IMR-90 (cell line): ENCODE results near the gene PEX11A. TPM values are rescaled to one million over a fixed set of nuclear protein-coding genes. Genes with fewer than 3 reads are reported as not detected.

Experiments
- ATAC-seq: fragments of 200-7000 bp; cut with Tn5 transposase; 2 replicates; pipeline ENCODE4 v1.9.1; 2020; ENCODE audit warnings: low read depth, mild to moderate bottlenecking, moderate library complexity
- BruUV-seq: library from RNA; stranded (reverse); fragments of 400-500 nt; replicated peaks from 2 replicates; lab custom pipeline; 2021; lab: Mats Ljungman, UMichigan
- CTCF ChIA-PET: fragments of 300-600 bp; formaldehyde crosslinking; extraction: SDS; loops from one replicate; lab custom pipeline; 2021; ENCODE audit warnings: antibody characterized with exemption; lab: Yijun Ruan, JAX
- POLR2A ChIA-PET: fragments of 300-600 bp; sonication (Branson Sonifier 250); formaldehyde crosslinking; loops from one replicate; lab custom pipeline; 2022; ENCODE audit warnings: antibody characterized with exemption; ENCODE audit not compliant: unreplicated experiment; lab: Charles Lee
- DNase-seq: peaks from one replicate; pipeline ENCODE4 v3.0.0; 2013
- H2AFZ ChIP-seq: replicated peaks from 2 replicates; pipeline ENCODE3; 2013; ENCODE audit warnings: low read length, mild to moderate bottlenecking; ENCODE audit not compliant: poor library complexity
- H2AK5ac ChIP-seq: 2 replicates; pipeline ENCODE4 v1.6.1; 2013; ENCODE audit warnings: low read depth, low read length, inconsistent platforms
- H2AK9ac ChIP-seq: replicated peaks from 2 replicates; pipeline ENCODE3; 2013; ENCODE audit warnings: mild to moderate bottlenecking, low read depth, low read length, moderate library complexity; ENCODE audit not compliant: poor library complexity
- H2BK120ac ChIP-seq: 2 replicates; pipeline ENCODE4 v1.6.1; 2013; ENCODE audit warnings: low read depth, low read length, inconsistent platforms
- H2BK15ac ChIP-seq: 3 replicates; pipeline ENCODE4 v1.6.1; 2013; ENCODE audit warnings: low read depth, low read length, inconsistent platforms
- H2BK20ac ChIP-seq: 2 replicates; pipeline ENCODE4 v1.6.1; 2013; ENCODE audit warnings: low read depth, mild to moderate bottlenecking, inconsistent platforms, low read length, moderate library complexity
- H2BK5ac ChIP-seq: 2 replicates; pipeline ENCODE4 v1.6.1; 2013; ENCODE audit warnings: mild to moderate bottlenecking, low read depth, low read length, inconsistent platforms; ENCODE audit not compliant: poor library complexity, severe bottlenecking
- H3K14ac ChIP-seq: replicated peaks from 2 replicates; pipeline ENCODE4 v1.6.1; 2013; ENCODE audit warnings: low read depth, low read length, inconsistent platforms
- H3K18ac ChIP-seq: 2 replicates; pipeline ENCODE4 v1.6.1; 2013; ENCODE audit warnings: low read depth, low read length, control low read depth
- H3K23ac ChIP-seq: 2 replicates; pipeline ENCODE4 v1.6.1; 2013; ENCODE audit warnings: low read depth, low read length, inconsistent platforms
- H3K27ac ChIP-seq: 2 replicates; pipeline ENCODE4 v1.5.1; 2013; ENCODE audit warnings: mild to moderate bottlenecking, control low read depth, low read length; ENCODE audit not compliant: insufficient read depth
- H3K27me3 ChIP-seq: 2 replicates; pipeline ENCODE4 v1.6.1; 2013; ENCODE audit warnings: low read length; ENCODE audit not compliant: control insufficient read depth, insufficient read depth
- H3K36me3 ChIP-seq: 2 replicates; pipeline ENCODE4 v1.6.1; 2013; ENCODE audit warnings: low read length, mixed read lengths; ENCODE audit not compliant: control insufficient read depth, insufficient read depth
- H3K4ac ChIP-seq: 2 replicates; pipeline ENCODE4 v1.6.1; 2013; ENCODE audit warnings: low read depth, low read length, inconsistent platforms
- H3K4me1 ChIP-seq: 2 replicates; pipeline ENCODE4 v1.6.1; 2013; ENCODE audit warnings: low read length, mixed read lengths; ENCODE audit not compliant: control insufficient read depth, insufficient read depth
- H3K4me2 ChIP-seq: 2 replicates; pipeline ENCODE4 v1.6.1; 2013; ENCODE audit warnings: low read depth, mild to moderate bottlenecking, control low read depth, low read length, moderate library complexity
- H3K4me3 ChIP-seq: 2 replicates; pipeline ENCODE4 v1.5.1; 2013; ENCODE audit warnings: low read depth, mild to moderate bottlenecking, control low read depth, low read length, moderate library complexity; ENCODE audit not compliant: insufficient read depth
- H3K56ac ChIP-seq: 2 replicates; pipeline ENCODE4 v1.6.1; 2013; ENCODE audit warnings: low read length, inconsistent platforms; ENCODE audit not compliant: insufficient read depth; ENCODE audit errors: extremely low read depth
- H3K79me1 ChIP-seq, 2 experiments: 2 replicates each; pipeline ENCODE4 v1.6.1; 2013; ENCODE audit warnings: low read length in 2 of 2, inconsistent platforms in 1 of 2, low read depth in 1 of 2
- H3K9ac ChIP-seq: 2 replicates; pipeline ENCODE4 v1.6.1; 2013; ENCODE audit warnings: low read depth, low read length, control low read depth
- H3K9me1 ChIP-seq: 2 replicates; pipeline ENCODE4 v1.6.1; 2013; ENCODE audit warnings: low read length, inconsistent platforms; ENCODE audit not compliant: insufficient read depth
- H3K9me3 ChIP-seq: 2 replicates; pipeline ENCODE4 v1.6.1; 2013; ENCODE audit warnings: low read length; ENCODE audit not compliant: control insufficient read depth, insufficient read depth
- H4K20me1 ChIP-seq: 2 replicates; pipeline ENCODE4 v1.6.1; 2013; ENCODE audit warnings: low read length, inconsistent platforms; ENCODE audit not compliant: insufficient read depth
- H4K5ac ChIP-seq: 2 replicates; pipeline ENCODE4 v1.6.1; 2013; ENCODE audit warnings: mild to moderate bottlenecking, low read depth, low read length, control low read depth
- H4K8ac ChIP-seq, 2 experiments: 2 replicates each; pipeline ENCODE4 v1.6.1; 2013; ENCODE audit warnings: low read depth in 2 of 2, low read length in 2 of 2, control low read depth in 1 of 2, inconsistent platforms in 1 of 2
- H4K91ac ChIP-seq: 2 replicates; pipeline ENCODE4 v1.6.1; 2013; ENCODE audit warnings: low read depth, low read length, inconsistent platforms; ENCODE audit not compliant: insufficient read depth
- CTCF ChIP-seq: conservative IDR thresholded peaks from 2 replicates; pipeline ENCODE4 v1.5.1; 2012; ENCODE audit warnings: mild to moderate bottlenecking, low read depth, low read length, improper control_type of control experiment
- FOS ChIP-seq: fragments of 150-350 bp; IDR thresholded peaks from 2 replicates; pipeline ENCODE4 v1.6.1; 2016; ENCODE audit warnings: low read depth, low read length
- MAFK ChIP-seq: IDR thresholded peaks from 2 replicates; pipeline ENCODE4 v1.6.1; 2012; ENCODE audit warnings: low read depth, low read length, improper control_type of control experiment
- MAZ ChIP-seq: IDR thresholded peaks from 2 replicates; pipeline ENCODE4 v1.6.1; 2012; ENCODE audit warnings: low read depth, mild to moderate bottlenecking, low read length, improper control_type of control experiment, moderate library complexity, borderline replicate concordance
- POLR2A ChIP-seq: IDR thresholded peaks from 2 replicates; pipeline ENCODE4 v1.6.1; 2012; ENCODE audit warnings: mild to moderate bottlenecking, low read depth, low read length
- RAD21 ChIP-seq: IDR thresholded peaks from 2 replicates; pipeline ENCODE4 v1.6.1; 2012; ENCODE audit warnings: low read length, improper control_type of control experiment
- RFX5 ChIP-seq: IDR thresholded peaks from 2 replicates; pipeline ENCODE4 v1.8.0; 2012; ENCODE audit warnings: low read depth, mild to moderate bottlenecking, low read length, moderate library complexity
- WGBS, 2 experiments: methylation state at CpG; one replicate each; pipeline versions ENCODE4 v1.1.5 to v1.1.7; 2013; ENCODE audit warnings: missing lambda C conversion rate in 2 of 2; ENCODE audit not compliant: insufficient read length in 1 of 2; ENCODE audit errors: extremely low coverage in 2 of 2; 5-methylcytosine and 5-hydroxymethylcytosine counted together
- dilution Hi-C: fragments of 300-500 bp; cut with HindIII; formaldehyde crosslinking; loops from one replicate; pipeline ENCODE4 v1.14.3; 2018; ENCODE audit warnings: low sequenced_read_pairs; ENCODE audit not compliant: unreplicated experiment
- in situ Hi-C: fragments of 300-500 bp; cut with MboI; formaldehyde crosslinking; loops from 3 replicates; pipeline ENCODE4 v1.14.3; 2019; ENCODE audit warnings: low sequenced_read_pairs, inconsistent platforms, mixed read lengths
- intact Hi-C: fragments of 100-400 bp; cut with micrococcal nuclease; formaldehyde crosslinking; loops from 2 replicates; pipeline ENCODE4 v1.10.0; 2022
- polyA plus RNA-seq, 3 experiments: library from polyadenylated mRNA; depleted of rRNA; stranded (reverse); fragments of >200 nt; gene quantifications; 2 replicates each; pipeline ENCODE4 v1.2.3, GENCODE V29; 2012; ENCODE audit warnings: low replicate concordance in 1 of 3
- total RNA-seq: library from RNA; depleted of rRNA; stranded (reverse); fragments of >200 nt; gene quantifications from 2 replicates; pipeline ENCODE4 v1.2.3, GENCODE V29; 2012
- TF ChIP-seq, protein P1 (sequence below): fragments of 150-350 bp; IDR thresholded peaks from 2 replicates; pipeline ENCODE4 v1.6.1; 2016; ENCODE audit warnings: low read depth, mild to moderate bottlenecking, low read length, moderate library complexity, borderline replicate concordance

PEX11A gene
- total and polyA plus RNA-seq, 2 of the 4 experiments (the other 2 are of a cell fraction), result 4.2 to 10.2 TPM

GRCh38 chr15:89685995-89686394 is 4.6 kb downstream of the PEX11A start:
- H3K23ac ChIP-seq, result no peak overlapping the region
- no peak overlapping the region for H3K4me2 ChIP-seq
- H3K18ac ChIP-seq, result no peak overlapping the region
- H3K14ac ChIP-seq, result no peak overlapping the region
- no peak overlapping the region for H2BK15ac ChIP-seq
- WGBS, 2 experiments, result no CpG with 5 or more reads among the region's 2 CpGs
- no peak overlapping the region for H3K9ac ChIP-seq
- no peak overlapping the region for H2BK120ac ChIP-seq
- H3K79me1 ChIP-seq, result peaks cover 3 to 6% of the 10 kb centered on the region in 2 experiments; a peak in 2 of 4 replicates
- ChIA-PET CTCF (no interaction called here), POLR2A (no interaction called here)
- no peak overlapping the region for H2AFZ ChIP-seq
- no peak overlapping the region for H2AK5ac ChIP-seq
- no peaks in the 10 kb centered on the region for H3K27me3 ChIP-seq
- no peak overlapping the region for H4K8ac ChIP-seq
- peaks cover 2% of the 10 kb centered on the region; the same call in 1 of the 2 replicates for H3K4me1 ChIP-seq
- no peak overlapping the region for H2AK9ac ChIP-seq
- dilution Hi-C loops, result no loop called here
- ATAC-seq (no peak), DNase-seq (no peak)
- peaks cover 3% of the 10 kb centered on the region for H3K36me3 ChIP-seq
- peaks cover 7% of the 10 kb centered on the region; the same call in 1 of the 2 replicates for H3K9me1 ChIP-seq
- H3K9me3 ChIP-seq, result no peaks in the 10 kb centered on the region
- no peak overlapping the region for H2BK5ac ChIP-seq
- no peaks in the 10 kb centered on the region for H4K20me1 ChIP-seq
- no peak for TF ChIP-seq FOS
- TF ChIP-seq POLR2A, result no peak
- TF ChIP-seq MAFK, result no peak
- TF ChIP-seq CTCF, result no peak
- TF ChIP-seq, protein P1, sequence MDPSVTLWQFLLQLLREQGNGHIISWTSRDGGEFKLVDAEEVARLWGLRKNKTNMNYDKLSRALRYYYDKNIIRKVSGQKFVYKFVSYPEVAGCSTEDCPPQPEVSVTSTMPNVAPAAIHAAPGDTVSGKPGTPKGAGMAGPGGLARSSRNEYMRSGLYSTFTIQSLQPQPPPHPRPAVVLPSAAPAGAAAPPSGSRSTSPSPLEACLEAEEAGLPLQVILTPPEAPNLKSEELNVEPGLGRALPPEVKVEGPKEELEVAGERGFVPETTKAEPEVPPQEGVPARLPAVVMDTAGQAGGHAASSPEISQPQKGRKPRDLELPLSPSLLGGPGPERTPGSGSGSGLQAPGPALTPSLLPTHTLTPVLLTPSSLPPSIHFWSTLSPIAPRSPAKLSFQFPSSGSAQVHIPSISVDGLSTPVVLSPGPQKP, result no peak
- TF ChIP-seq MAZ, result no peak
- no peak for TF ChIP-seq RFX5
- TF ChIP-seq RAD21, result no peak
- no peak overlapping the region for H3K4ac ChIP-seq
- H4K5ac ChIP-seq, result no peak overlapping the region
- in situ Hi-C loops, result no loop called here
- intact Hi-C loops, result no loop called here
- H2BK20ac ChIP-seq, result no peak overlapping the region
- no TSS peak for BruUV-seq
- H4K91ac ChIP-seq, result no peak overlapping the region
- no peak overlapping the region for H3K27ac ChIP-seq
- no peak overlapping the region for H3K56ac ChIP-seq
- no peak overlapping the region for H3K4me3 ChIP-seq
